Caco-2 (cell line): ENCODE data around the gene GRIK3. TPM values are rescaled to one million over a fixed set of nuclear protein-coding genes. Genes with fewer than 3 reads are reported as not detected.

Experiments used
- BruUV-seq: library from RNA; stranded (reverse); fragments of 400-500 nt; replicated peaks from 2 replicates; lab custom pipeline; 2021; lab: Mats Ljungman, UMichigan
- CTCF ChIA-PET: fragments of 300-600 bp; sonication (Branson Sonifier 250); formaldehyde crosslinking; loops from one replicate; lab custom pipeline; 2022; ENCODE audit warnings: antibody characterized with exemption; lab: Charles Lee
- POLR2A ChIA-PET: fragments of 300-600 bp; sonication (Branson Sonifier 250); formaldehyde crosslinking; loops from one replicate; lab custom pipeline; 2022; ENCODE audit warnings: antibody characterized with exemption; lab: Charles Lee
- DNase-seq, 2 experiments: peaks; one replicate each; pipeline versions ENCODE4 v3.0.0 to v3.0.0-alpha.2; 2020 to 2022
- H3K27me3 ChIP-seq: replicated peaks from 2 replicates; pipeline ENCODE4 v1.6.0; 2011; ENCODE audit warnings: low read length; ENCODE audit not compliant: control insufficient read depth, insufficient read depth
- H3K36me3 ChIP-seq: 2 replicates; pipeline ENCODE4 v1.5.1; 2011; ENCODE audit warnings: low read length; ENCODE audit not compliant: control insufficient read depth, insufficient read depth
- H3K4me1 ChIP-seq: fragments of 250-450 bp; sonication (Bioruptor Pico); 2 replicates; pipeline ENCODE4 v1.5.1; 2020; ENCODE audit warnings: mild to moderate bottlenecking
- H3K4me3 ChIP-seq: 2 replicates; pipeline ENCODE4 v1.5.1; 2011; ENCODE audit warnings: low read depth, mild to moderate bottlenecking, control low read depth, low read length
- H3K9me3 ChIP-seq: fragments of 250-450 bp; sonication (Bioruptor Pico); 2 replicates; pipeline ENCODE4 v1.5.1; 2020; ENCODE audit warnings: mild to moderate bottlenecking, moderate library complexity
- H3K27ac Mint-ChIP-seq: one replicate; pipeline ENCODE4 v1.8.0; 2022; ENCODE audit warnings: mixed read lengths; ENCODE audit not compliant: unreplicated experiment
- H3K27me3 Mint-ChIP-seq: one replicate; pipeline ENCODE4 v1.8.0; 2022; ENCODE audit warnings: mixed read lengths; ENCODE audit not compliant: insufficient read depth, unreplicated experiment
- H3K36me3 Mint-ChIP-seq: one replicate; pipeline ENCODE4 v1.8.0; 2022; ENCODE audit warnings: mild to moderate bottlenecking, mixed read lengths; ENCODE audit not compliant: insufficient read depth, unreplicated experiment
- H3K4me1 Mint-ChIP-seq: one replicate; pipeline ENCODE4 v1.8.0; 2022; ENCODE audit warnings: low read depth, mixed read lengths; ENCODE audit not compliant: unreplicated experiment
- H3K4me3 Mint-ChIP-seq: one replicate; pipeline ENCODE4 v1.8.0; 2022; ENCODE audit warnings: mild to moderate bottlenecking, moderate library complexity, mixed read lengths; ENCODE audit not compliant: unreplicated experiment
- H3K9me3 Mint-ChIP-seq: one replicate; pipeline ENCODE4 v1.8.0; 2022; ENCODE audit warnings: mixed read lengths; ENCODE audit not compliant: unreplicated experiment
- CTCF ChIP-seq, 2 experiments: fragments of 200-600 bp in 1 of 2; IDR thresholded peaks; 1 replicate in 1 of 2; 2 replicates in 1 of 2; pipeline versions ENCODE4 v1.5.1 to v1.8.0; 2011 to 2022; ENCODE audit warnings: antibody characterized with exemption in 1 of 2, control low read depth in 1 of 2, inconsistent platforms in 1 of 2, low read depth in 1 of 2, low read length in 1 of 2, mild to moderate bottlenecking in 1 of 2, moderate library complexity in 1 of 2; ENCODE audit not compliant: insufficient read depth in 1 of 2, severe bottlenecking in 1 of 2, unreplicated experiment in 1 of 2
- intact Hi-C: fragments of 100-400 bp; cut with micrococcal nuclease; formaldehyde crosslinking; loops from one replicate; pipeline ENCODE4 v1.10.0; 2022; ENCODE audit not compliant: unreplicated experiment
- total RNA-seq: library from RNA; stranded (reverse); gene quantifications from 2 replicates; pipeline ENCODE4 v1.2.3, GENCODE V29; 2022

GRIK3 gene
- total RNA-seq, 1 experiment from 2014 or later, result not detected

- H3K4me1 Mint-ChIP-seq, result no peaks in the 10 kb centered on the region
- BruUV-seq, result no TSS peak
These were observed 35.1 kb upstream of the GRIK3 start for GRCh38 chr1:37069406-37069805.

DNA sequence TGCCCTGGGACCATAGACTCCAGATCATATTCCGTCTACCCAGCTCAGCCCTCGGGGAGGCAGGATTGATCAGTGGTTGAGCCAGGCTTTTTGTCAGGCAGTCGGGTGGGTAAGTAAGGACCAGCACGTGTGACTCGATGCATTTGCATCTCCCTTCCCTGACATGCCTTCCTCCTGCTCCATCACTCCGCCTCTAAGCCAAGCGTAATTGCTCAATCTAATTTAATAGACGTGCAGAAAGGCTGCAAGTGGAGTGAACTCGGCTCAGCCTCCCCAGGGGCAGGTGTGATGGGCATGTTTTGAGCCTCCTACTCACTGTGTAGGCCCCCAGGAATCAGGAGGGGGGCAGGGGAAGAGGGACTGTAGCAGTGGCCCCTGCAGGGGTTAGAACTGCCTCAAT, 34.6 kb upstream of the GRIK3 start:
- no peak for TF ChIP-seq CTCF (IDR thresholded peaks at IDR 0.05; ENCODE audit: insufficient read depth in 1 of 2, low read depth in 1 of 2, low read length in 1 of 2, severe bottlenecking in 1 of 2, unreplicated experiment in 1 of 2)
- Mint-ChIP-seq H3K27ac (no peak overlapping the region), H3K4me3 (no peak overlapping the region), H3K27me3 (peaks cover 40% of the 10 kb centered on the region), H3K9me3 (no peaks in the 10 kb centered on the region), H3K4me1 (no peaks in the 10 kb centered on the region), H3K36me3 (no peaks in the 10 kb centered on the region)
- no peak overlapping the region for H3K4me3 ChIP-seq
- H3K27me3 ChIP-seq, result no peaks in the 10 kb centered on the region; the same call in 1 of the 2 replicates
- CTCF ChIA-PET, result no interaction called here
- intact Hi-C loops, result no loop called here
- H3K4me1 ChIP-seq, result no peaks in the 10 kb centered on the region
- H3K9me3 ChIP-seq, result no peaks in the 10 kb centered on the region
- no TSS peak for BruUV-seq
- POLR2A ChIA-PET, result no interaction called here
- H3K36me3 ChIP-seq, result no peaks in the 10 kb centered on the region
- DNase-seq, result no peak

More at GRCh38 chr1:37069406-37069805, 35.1 kb upstream of the GRIK3 start:
- POLR2A ChIA-PET, result no interaction called here
- Histone ChIP-seq H3K4me3 (no peak overlapping the region), H3K36me3 (no peaks in the 10 kb centered on the region), H3K4me1 (no peaks in the 10 kb centered on the region), H3K27me3 (no peaks in the 10 kb centered on the region; the same call in 1 of the 2 replicates), H3K9me3 (no peaks in the 10 kb centered on the region)
- no peak overlapping the region for H3K27ac Mint-ChIP-seq
- H3K27me3 Mint-ChIP-seq, result peaks cover 38% of the 10 kb centered on the region
- H3K36me3 Mint-ChIP-seq, result no peaks in the 10 kb centered on the region
- no peaks in the 10 kb centered on the region for H3K9me3 Mint-ChIP-seq
- no peak for DNase-seq
- no peak overlapping the region for H3K4me3 Mint-ChIP-seq
- intact Hi-C loops, result no loop called here
- CTCF ChIA-PET, result no interaction called here
- no peak for TF ChIP-seq CTCF (IDR thresholded peaks at IDR 0.05; ENCODE audit: insufficient read depth in 1 of 2, low read depth in 1 of 2, low read length in 1 of 2, severe bottlenecking in 1 of 2, unreplicated experiment in 1 of 2)

DNA sequence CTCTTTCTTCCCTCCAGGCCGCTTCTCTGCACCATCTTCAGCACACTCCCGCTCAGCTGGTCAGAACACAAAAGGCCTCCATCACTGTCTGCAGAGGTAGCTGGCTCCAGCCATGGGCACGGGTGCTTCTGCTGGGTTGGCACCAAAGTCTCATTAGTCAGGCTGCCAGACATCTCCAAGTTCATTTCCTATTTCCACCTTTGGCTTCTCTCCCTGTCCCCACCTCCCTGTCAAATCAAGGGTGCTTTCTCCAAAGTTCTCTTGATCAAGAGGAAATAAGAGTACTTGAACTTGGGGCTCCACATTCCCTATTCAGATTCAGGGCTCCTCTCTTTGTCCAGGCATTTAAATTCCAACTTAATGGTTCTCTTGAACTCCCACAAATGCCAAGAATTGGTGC, 33.9 kb upstream of the GRIK3 start:
- H3K27me3 Mint-ChIP-seq, result peaks cover 43% of the 10 kb centered on the region
- DNase-seq, result no peak
- no peak overlapping the region for H3K4me3 ChIP-seq
- H3K9me3 ChIP-seq, result no peaks in the 10 kb centered on the region
- intact Hi-C loops, result no loop called here
- TF ChIP-seq CTCF (IDR thresholded peaks at IDR 0.05; ENCODE audit: insufficient read depth in 1 of 2, low read depth in 1 of 2, low read length in 1 of 2, severe bottlenecking in 1 of 2, unreplicated experiment in 1 of 2), result no peak
- ChIA-PET POLR2A (no interaction called here), CTCF (no interaction called here)
- no peaks in the 10 kb centered on the region for H3K9me3 Mint-ChIP-seq
- BruUV-seq, result no TSS peak
- H3K27ac Mint-ChIP-seq, result no peak overlapping the region
- H3K4me3 Mint-ChIP-seq, result no peak overlapping the region
- no peaks in the 10 kb centered on the region for H3K4me1 Mint-ChIP-seq
- H3K36me3 Mint-ChIP-seq, result no peaks in the 10 kb centered on the region
- H3K27me3 ChIP-seq, result no peaks in the 10 kb centered on the region; the same call in 1 of the 2 replicates
- no peaks in the 10 kb centered on the region for H3K36me3 ChIP-seq
- H3K4me1 ChIP-seq, result no peaks in the 10 kb centered on the region
